Karpas-422 (cell line): ENCODE measurements around the gene STUM. TPM values are rescaled to one million over a fixed set of nuclear protein-coding genes. Genes with fewer than 3 reads are reported as not detected.

Source experiments
- DNase-seq: peaks from one replicate; pipeline ENCODE4 v3.0.0-alpha.2; 2015
- H2AFZ ChIP-seq: fragments of 200-600 bp; sonication (generic); 2 replicates; pipeline ENCODE4 v1.6.1; 2014; ENCODE audit warnings: antibody characterized with exemption, low read length, mixed read lengths
- H3K27ac ChIP-seq: fragments of 200-600 bp; sonication (generic); 2 replicates; pipeline ENCODE4 v1.5.1; 2014; ENCODE audit warnings: mild to moderate bottlenecking, low read length, moderate library complexity
- H3K27me3 ChIP-seq: fragments of 200-600 bp; sonication (generic); 2 replicates; pipeline ENCODE4 v1.6.1; 2014; ENCODE audit warnings: low read length, mixed read lengths
- H3K36me3 ChIP-seq: fragments of 200-600 bp; sonication (generic); 2 replicates; pipeline ENCODE4 v1.6.1; 2014; ENCODE audit warnings: low read length, mixed read lengths; ENCODE audit not compliant: insufficient read depth
- H3K4me1 ChIP-seq: fragments of 200-600 bp; sonication (generic); 2 replicates; pipeline ENCODE4 v1.6.1; 2014; ENCODE audit warnings: mild to moderate bottlenecking, low read length, mixed read lengths
- H3K4me2 ChIP-seq: fragments of 200-600 bp; sonication (generic); 2 replicates; pipeline ENCODE4 v1.6.1; 2014; ENCODE audit warnings: low read length, low read depth, mild to moderate bottlenecking; ENCODE audit not compliant: poor library complexity, severe bottlenecking
- H3K4me3 ChIP-seq: fragments of 200-600 bp; sonication (generic); 2 replicates; pipeline ENCODE4 v1.5.1; 2014; ENCODE audit warnings: mild to moderate bottlenecking, antibody characterized with exemption, low read length, mixed read lengths
- H3K79me2 ChIP-seq: fragments of 200-600 bp; sonication (generic); 2 replicates; pipeline ENCODE4 v1.6.1; 2014; ENCODE audit warnings: mild to moderate bottlenecking, low read length, mixed read lengths
- H3K9ac ChIP-seq: fragments of 200-600 bp; sonication (generic); 2 replicates; pipeline ENCODE4 v1.6.0; 2014; ENCODE audit warnings: low read length
- H3K9me2 ChIP-seq: fragments of 200-600 bp; sonication (generic), shearing (Covaris generic); replicated peaks from 2 replicates; pipeline ENCODE4 v1.6.0; 2014; ENCODE audit warnings: mild to moderate bottlenecking, low read length, moderate library complexity; ENCODE audit not compliant: insufficient read depth
- H3K9me3 ChIP-seq: fragments of 300-700, 200-600 bp; sonication (generic); 2 replicates; pipeline ENCODE4 v1.6.1; 2014; ENCODE audit warnings: low read length, mixed read lengths
- H4K20me1 ChIP-seq: fragments of 200-600 bp; sonication (generic); 2 replicates; pipeline ENCODE4 v1.6.1; 2014; ENCODE audit warnings: mild to moderate bottlenecking, antibody characterized with exemption, low read length, low read depth; ENCODE audit not compliant: insufficient read depth
- total RNA-seq: library from RNA; depleted of rRNA; stranded (reverse); fragments of >200 nt; shearing (Covaris generic); gene quantifications from 2 replicates; pipeline ENCODE4 v1.2.3, GENCODE V29; 2014; ENCODE audit warnings: low replicate concordance

The STUM gene
- total RNA-seq, 1 experiment from 2014 or later: 0.15 TPM

GRCh38 chr1:226575739-226576378, 27.3 kb downstream of the STUM start:
- H3K27me3 ChIP-seq: no peaks in the 10 kb centered on the region; the same call in 1 of the 2 replicates
- H3K4me3 ChIP-seq: no peak overlapping the region
- no peaks in the 10 kb centered on the region for H4K20me1 ChIP-seq
- H3K9ac ChIP-seq: no peak overlapping the region
- DNase-seq: no peak
- H3K9me3 ChIP-seq: no peaks in the 10 kb centered on the region
- no peaks in the 10 kb centered on the region for H3K79me2 ChIP-seq
- H3K36me3 ChIP-seq: no peaks in the 10 kb centered on the region
- H3K27ac ChIP-seq: no peak overlapping the region
- H3K9me2 ChIP-seq: no peaks in the 10 kb centered on the region
- H3K4me1 ChIP-seq: peaks cover 11% of the 10 kb centered on the region
- H2AFZ ChIP-seq: no peak overlapping the region
- H3K4me2 ChIP-seq: no peak overlapping the region

GRCh38 chr1:226576601-226577000, 28.0 kb downstream of the STUM start:
- no peak for DNase-seq
- H3K4me1 ChIP-seq: peaks cover 4% of the 10 kb centered on the region
- no peaks in the 10 kb centered on the region; the same call in 1 of the 2 replicates for H3K27me3 ChIP-seq
- no peaks in the 10 kb centered on the region for H3K79me2 ChIP-seq
- no peak overlapping the region for H3K4me3 ChIP-seq
- H3K4me2 ChIP-seq: no peak overlapping the region
- no peaks in the 10 kb centered on the region for H3K9me3 ChIP-seq
- H4K20me1 ChIP-seq: no peaks in the 10 kb centered on the region
- H3K9me2 ChIP-seq: no peaks in the 10 kb centered on the region
- H2AFZ ChIP-seq: no peak overlapping the region
- no peak overlapping the region for H3K27ac ChIP-seq
- no peak overlapping the region for H3K9ac ChIP-seq
- H3K36me3 ChIP-seq: no peaks in the 10 kb centered on the region

- no peak for DNase-seq
- Histone ChIP-seq H3K4me1 (no peaks in the 10 kb centered on the region), H3K36me3 (no peaks in the 10 kb centered on the region), H3K4me2 (no peak overlapping the region), H4K20me1 (no peaks in the 10 kb centered on the region), H3K9me3 (no peaks in the 10 kb centered on the region), H3K27ac (no peak overlapping the region), H3K9ac (no peak overlapping the region), H3K27me3 (no peaks in the 10 kb centered on the region; the same call in 1 of the 2 replicates), H3K9me2 (no peaks in the 10 kb centered on the region), H2AFZ (no peak overlapping the region), H3K4me3 (no peak overlapping the region), H3K79me2 (no peaks in the 10 kb centered on the region)
Measured at GRCh38 chr1:226577401-226578180, 29.0 kb downstream of the STUM start.

- Histone ChIP-seq H3K4me3 (no peak overlapping the region), H3K9me3 (no peaks in the 10 kb centered on the region), H3K27ac (no peak overlapping the region), H3K9me2 (no peaks in the 10 kb centered on the region), H3K9ac (no peak overlapping the region), H3K4me1 (no peaks in the 10 kb centered on the region), H3K36me3 (no peaks in the 10 kb centered on the region), H3K27me3 (no peaks in the 10 kb centered on the region; the same call in 1 of the 2 replicates), H4K20me1 (no peaks in the 10 kb centered on the region), H3K4me2 (no peak overlapping the region), H3K79me2 (no peaks in the 10 kb centered on the region), H2AFZ (no peak overlapping the region)
- DNase-seq: no peak
Measured at GRCh38 chr1:226578946-226579578, 30.5 kb downstream of the STUM start.

- Histone ChIP-seq H3K79me2 (no peaks in the 10 kb centered on the region), H3K4me2 (no peak overlapping the region), H4K20me1 (no peaks in the 10 kb centered on the region), H3K4me1 (no peaks in the 10 kb centered on the region), H3K9ac (no peak overlapping the region), H3K36me3 (no peaks in the 10 kb centered on the region), H2AFZ (no peak overlapping the region), H3K9me2 (no peaks in the 10 kb centered on the region), H3K9me3 (no peaks in the 10 kb centered on the region), H3K27me3 (no peaks in the 10 kb centered on the region; the same call in 1 of the 2 replicates), H3K4me3 (no peak overlapping the region), H3K27ac (no peak overlapping the region)
- no peak for DNase-seq
Measured at GRCh38 chr1:226579781-226580323, 31.3 kb downstream of the STUM start.

GRCh38 chr1:226580625-226581270, 32.2 kb downstream of the STUM start:
- no peak overlapping the region for H3K9ac ChIP-seq
- no peak overlapping the region for H3K4me2 ChIP-seq
- H3K27me3 ChIP-seq: no peaks in the 10 kb centered on the region; the same call in 1 of the 2 replicates
- no peaks in the 10 kb centered on the region for H4K20me1 ChIP-seq
- no peak overlapping the region for H2AFZ ChIP-seq
- H3K4me1 ChIP-seq: no peaks in the 10 kb centered on the region
- no peak for DNase-seq
- H3K4me3 ChIP-seq: no peak overlapping the region
- no peaks in the 10 kb centered on the region for H3K36me3 ChIP-seq
- H3K9me2 ChIP-seq: no peaks in the 10 kb centered on the region
- no peaks in the 10 kb centered on the region for H3K9me3 ChIP-seq
- no peaks in the 10 kb centered on the region for H3K79me2 ChIP-seq
- no peak overlapping the region for H3K27ac ChIP-seq

GRCh38 chr1:226581650-226582330, 33.2 kb downstream of the STUM start:
- no peaks in the 10 kb centered on the region for H3K9me2 ChIP-seq
- no peak for DNase-seq
- no peak overlapping the region for H3K4me2 ChIP-seq
- no peaks in the 10 kb centered on the region for H3K9me3 ChIP-seq
- no peaks in the 10 kb centered on the region for H3K4me1 ChIP-seq
- no peaks in the 10 kb centered on the region for H4K20me1 ChIP-seq
- no peaks in the 10 kb centered on the region; the same call in 1 of the 2 replicates for H3K27me3 ChIP-seq
- no peaks in the 10 kb centered on the region for H3K79me2 ChIP-seq
- no peak overlapping the region for H3K4me3 ChIP-seq
- H3K36me3 ChIP-seq: no peaks in the 10 kb centered on the region
- no peak overlapping the region for H3K9ac ChIP-seq
- no peak overlapping the region for H2AFZ ChIP-seq
- H3K27ac ChIP-seq: no peak overlapping the region
